Prostate gland (tissue), 2 donors: ENCODE measurements around the gene GGT6. TPM values are rescaled to one million over a fixed set of nuclear protein-coding genes. Genes with fewer than 3 reads are reported as not detected.

ENCODE experiments used
- DNase-seq: peaks from one replicate; pipeline ENCODE4 v3.0.0-alpha.2; 2019; ENCODE audit warnings: low spot score
- H3K27ac ChIP-seq, 2 donors: fragments of 200-600 bp; sonication (generic); 2 replicates each; pipeline ENCODE4 v1.5.1; 2017 to 2019
- H3K27me3 ChIP-seq: fragments of 200-600 bp; sonication (generic); replicated peaks from 2 replicates; pipeline ENCODE4 v1.5.1; 2019; ENCODE audit not compliant: insufficient read depth
- H3K36me3 ChIP-seq, 2 donors: fragments of 200-600 bp; sonication (generic); 1 replicate in 1 of 2; 2 replicates in 1 of 2; pipeline versions ENCODE4 v1.5.1 to v1.8.1; 2017 to 2019
- H3K4me1 ChIP-seq: fragments of 200-600 bp; sonication (generic); replicated peaks from 2 replicates; pipeline ENCODE4 v1.5.1; 2019
- H3K4me3 ChIP-seq, 2 donors: fragments of 200-600 bp; sonication (generic); 2 replicates each; pipeline ENCODE4 v1.5.1; 2017 to 2019
- H3K9me3 ChIP-seq: fragments of 200-600 bp; sonication (generic); 2 replicates; pipeline ENCODE4 v1.5.1; 2017
- POLR2A ChIP-seq: fragments of 450-650 bp; IDR thresholded peaks from one replicate; pipeline ENCODE4 v1.6.1; 2016; ENCODE audit warnings: antibody characterized with exemption, mild to moderate bottlenecking
- POLR2AphosphoS5 ChIP-seq: sonication (generic); formaldehyde crosslinking; IDR thresholded peaks from one replicate; pipeline ENCODE4 v1.6.1; 2017; ENCODE audit warnings: antibody characterized with exemption
- WGBS: methylation state at CpG from one replicate; pipeline ENCODE4 v1.1.5; 2018; 5-methylcytosine and 5-hydroxymethylcytosine counted together
- intact Hi-C: fragments of 100-400 bp; cut with DNase I; formaldehyde crosslinking; loops from one replicate; pipeline ENCODE4 v1.14.2; 2022
- total RNA-seq, 2 donors: library from RNA; depleted of rRNA; stranded (reverse); fragments of >200 nt; gene quantifications; one replicate each; pipeline ENCODE4 v1.1.0, GENCODE V29; 2016
- TF ChIP-seq, protein P1 (sequence below), 4 experiments: fragments of 200-600 bp in 2 of 4; fragments of 450-650 bp in 2 of 4; sonication (generic) in 2 of 4; IDR thresholded peaks; 1 replicate in 3 of 4; 2 replicates in 1 of 4; pipeline ENCODE4 v1.5.1; 2016 to 2019; ENCODE audit warnings: antibody characterized with exemption in 4 of 4, mild to moderate bottlenecking in 2 of 4, moderate library complexity in 2 of 4

The GGT6 gene
- total RNA-seq, 2 donors from 2014 or later, result 23.5 to 35.6 TPM

DNA sequence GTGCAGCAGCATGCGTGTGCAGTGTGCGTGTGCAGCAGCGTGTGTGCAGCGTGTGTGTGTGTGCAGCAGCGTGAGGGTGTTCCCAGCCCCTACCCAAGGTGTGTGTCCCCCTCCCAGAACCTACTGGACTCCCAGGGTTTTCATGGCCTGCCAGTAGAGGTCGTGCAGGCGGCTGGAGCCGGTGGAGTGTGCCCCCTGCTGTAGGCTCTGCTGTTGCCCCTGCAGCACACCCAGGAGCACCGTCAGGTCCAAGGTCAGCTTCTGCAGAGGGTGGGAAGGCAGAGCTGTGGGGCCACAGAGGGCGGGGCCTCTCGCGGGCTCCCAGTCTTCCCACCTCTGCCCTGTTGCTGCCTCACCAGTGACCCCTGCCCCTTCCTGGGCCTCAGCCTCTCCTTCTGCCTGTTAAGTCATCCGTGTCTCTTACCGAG lies 20.1 kb downstream of the GGT6 start:
- WGBS, result 62% methylated on average over 8 of the region's 14 CpGs
- DNase-seq, result no peak
- no peaks in the 10 kb centered on the region for H3K27me3 ChIP-seq
- TF ChIP-seq POLR2AphosphoS5 (no peak), POLR2A (no peak)
- TF ChIP-seq, protein P1, sequence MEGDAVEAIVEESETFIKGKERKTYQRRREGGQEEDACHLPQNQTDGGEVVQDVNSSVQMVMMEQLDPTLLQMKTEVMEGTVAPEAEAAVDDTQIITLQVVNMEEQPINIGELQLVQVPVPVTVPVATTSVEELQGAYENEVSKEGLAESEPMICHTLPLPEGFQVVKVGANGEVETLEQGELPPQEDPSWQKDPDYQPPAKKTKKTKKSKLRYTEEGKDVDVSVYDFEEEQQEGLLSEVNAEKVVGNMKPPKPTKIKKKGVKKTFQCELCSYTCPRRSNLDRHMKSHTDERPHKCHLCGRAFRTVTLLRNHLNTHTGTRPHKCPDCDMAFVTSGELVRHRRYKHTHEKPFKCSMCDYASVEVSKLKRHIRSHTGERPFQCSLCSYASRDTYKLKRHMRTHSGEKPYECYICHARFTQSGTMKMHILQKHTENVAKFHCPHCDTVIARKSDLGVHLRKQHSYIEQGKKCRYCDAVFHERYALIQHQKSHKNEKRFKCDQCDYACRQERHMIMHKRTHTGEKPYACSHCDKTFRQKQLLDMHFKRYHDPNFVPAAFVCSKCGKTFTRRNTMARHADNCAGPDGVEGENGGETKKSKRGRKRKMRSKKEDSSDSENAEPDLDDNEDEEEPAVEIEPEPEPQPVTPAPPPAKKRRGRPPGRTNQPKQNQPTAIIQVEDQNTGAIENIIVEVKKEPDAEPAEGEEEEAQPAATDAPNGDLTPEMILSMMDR (IDR thresholded peaks at IDR 0.05), result no peak
- H3K9me3 ChIP-seq, result no peaks in the 10 kb centered on the region
- intact Hi-C loops, result no loop called here
- no peak overlapping the region for H3K4me3 ChIP-seq
- H3K4me1 ChIP-seq, result no peaks in the 10 kb centered on the region
- H3K36me3 ChIP-seq, result peaks cover 0 to 14% of the 10 kb centered on the region in 2 donors
- H3K27ac ChIP-seq, result no peak overlapping the region

DNA sequence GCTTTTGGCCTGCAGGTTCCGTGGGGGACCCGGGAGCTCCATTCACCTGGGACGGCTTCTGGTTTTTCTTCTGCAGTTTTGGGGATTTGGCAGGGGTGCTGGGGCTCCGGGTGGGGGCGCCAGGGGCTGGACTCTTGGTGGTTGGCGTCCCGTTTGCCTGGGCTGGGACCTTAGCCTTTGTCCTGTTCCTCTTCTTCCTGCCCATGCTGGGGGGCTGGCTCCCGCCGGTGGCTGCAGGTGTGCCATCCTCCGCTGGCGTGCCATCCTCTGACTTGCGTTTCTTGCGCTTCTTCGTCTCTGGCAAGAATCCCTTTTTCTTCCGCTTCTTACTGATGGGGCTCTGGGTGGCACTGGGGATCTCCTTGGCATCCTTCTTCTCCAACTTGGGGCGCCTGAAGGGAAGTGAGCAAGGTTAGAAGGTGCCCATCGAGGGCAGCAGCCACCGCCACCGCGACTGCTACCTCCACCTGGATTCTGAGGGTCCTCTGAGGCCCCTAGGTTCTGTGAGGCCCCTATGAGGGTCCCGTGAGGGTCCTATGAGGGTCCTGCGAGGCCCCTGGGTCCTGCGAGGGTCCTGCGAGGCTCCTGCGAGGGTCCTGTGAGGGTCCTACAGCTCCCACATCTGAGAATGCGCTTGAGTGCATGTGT lies 20.7 kb downstream of the GGT6 start:
- Histone ChIP-seq H3K36me3 (peaks cover 0 to 14% of the 10 kb centered on the region in 2 donors), H3K4me1 (no peaks in the 10 kb centered on the region), H3K27ac (no peak overlapping the region), H3K9me3 (no peaks in the 10 kb centered on the region), H3K27me3 (no peaks in the 10 kb centered on the region), H3K4me3 (no peak overlapping the region)
- DNase-seq, result no peak
- 87% methylated on average over 22 of the region's 26 CpGs for WGBS
- intact Hi-C loops, result loop anchor here (10.0 kb wide), 1 partner anchor 115 kb away; no protein-coding TSS in a partner anchor
- TF ChIP-seq, protein P1 (IDR thresholded peaks at IDR 0.05), result no peak
- TF ChIP-seq POLR2AphosphoS5 (no peak), POLR2A (no peak)

DNA sequence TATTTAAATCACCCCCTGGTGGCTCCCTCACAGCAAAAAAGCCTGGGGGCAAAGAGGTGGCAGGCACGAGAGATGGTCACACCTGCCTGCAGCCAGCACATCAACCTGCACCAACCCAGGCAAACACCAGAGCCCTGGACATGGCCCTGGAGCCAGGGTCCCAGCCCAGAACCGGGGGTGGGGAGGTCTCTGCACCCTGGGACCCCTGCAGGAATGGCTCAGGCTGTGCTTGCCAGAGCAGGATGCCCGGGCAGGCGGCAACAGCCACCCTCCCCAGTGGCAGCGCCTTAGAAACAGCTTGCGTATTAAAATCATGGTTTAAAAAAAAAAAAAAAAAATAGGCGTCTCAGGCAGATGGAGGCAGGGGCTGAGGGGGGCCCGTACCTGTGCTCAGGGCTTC lies 21.4 kb downstream of the GGT6 start:
- H3K9me3 ChIP-seq, result no peaks in the 10 kb centered on the region
- 71% methylated on average over 8 of the region's 8 CpGs for WGBS
- H3K36me3 ChIP-seq, result peaks cover 0 to 14% of the 10 kb centered on the region in 2 donors
- H3K4me3 ChIP-seq, result no peak overlapping the region
- TF ChIP-seq, protein P1 (IDR thresholded peaks at IDR 0.05), result no peak
- TF ChIP-seq POLR2AphosphoS5 (no peak), POLR2A (no peak)
- intact Hi-C loops, result loop anchor here (10.0 kb wide), 1 partner anchor 114 kb away; no protein-coding TSS in a partner anchor
- no peak for DNase-seq
- no peaks in the 10 kb centered on the region for H3K4me1 ChIP-seq
- no peaks in the 10 kb centered on the region for H3K27me3 ChIP-seq
- H3K27ac ChIP-seq, result no peak overlapping the region

- Histone ChIP-seq H3K9me3 (no peaks in the 10 kb centered on the region), H3K27me3 (no peaks in the 10 kb centered on the region), H3K4me3 (no peak overlapping the region), H3K36me3 (peaks cover 0 to 14% of the 10 kb centered on the region in 2 donors), H3K4me1 (no peaks in the 10 kb centered on the region), H3K27ac (no peak overlapping the region)
- WGBS, result 82% methylated on average over 13 of the region's 13 CpGs
- TF ChIP-seq, protein P1 (IDR thresholded peaks at IDR 0.05), result no peak
- TF ChIP-seq POLR2A (no peak), POLR2AphosphoS5 (no peak)
- intact Hi-C loops, result loop anchor here (10.0 kb wide), 1 partner anchor 114 kb away; no protein-coding TSS in a partner anchor
- no peak for DNase-seq
Observed at GRCh38 chr17:4538236-4539002, 22.0 kb downstream of the GGT6 start.
